Lower leg skin (tissue), 4 donors: Measurements from ENCODE around the gene RAB22A. TPM values are rescaled to one million over a fixed set of nuclear protein-coding genes. Genes with fewer than 3 reads are reported as not detected.

ENCODE experiments used
- DNase-seq, 2 donors: peaks; one replicate each; pipeline ENCODE4 v3.0.0-alpha.2; 2019; ENCODE audit warnings: low spot score in 2 of 2
- H3K4me3 ChIP-seq: fragments of 200-600 bp; sonication (generic); 2 replicates; pipeline ENCODE4 v1.5.1; 2017; ENCODE audit warnings: mild to moderate bottlenecking, low read depth; ENCODE audit not compliant: poor library complexity, severe bottlenecking
- CTCF ChIP-seq, 3 donors: fragments of 450-650 bp; IDR thresholded peaks; one replicate each; pipeline ENCODE4 v1.5.1; 2016; ENCODE audit warnings: antibody characterized with exemption in 3 of 3, mild to moderate bottlenecking in 3 of 3, moderate library complexity in 2 of 3
- POLR2A ChIP-seq, 2 donors: fragments of 450-650 bp; IDR thresholded peaks; one replicate each; pipeline ENCODE4 v1.6.1; 2016 to 2017; ENCODE audit warnings: antibody characterized with exemption in 2 of 2, mild to moderate bottlenecking in 1 of 2, moderate library complexity in 1 of 2
- WGBS, 2 donors: methylation state at CpG; one replicate each; pipeline ENCODE4 v1.1.5; 2018; 5-methylcytosine and 5-hydroxymethylcytosine counted together
- intact Hi-C: fragments of 100-400 bp; cut with DNase I; formaldehyde crosslinking; loops from one replicate; pipeline ENCODE4 v1.15.0; 2023; ENCODE audit warnings: low total_unique reads
- total RNA-seq, 4 donors: library from RNA; depleted of rRNA; stranded (reverse); fragments of >200 nt; gene quantifications; one replicate each; pipeline ENCODE4 v1.1.0, GENCODE V29; 2016

Gene RAB22A
- total RNA-seq, 4 donors from 2014 or later = 18.3 to 21.6 (median 20.1) TPM

- intact Hi-C loops = no loop called here
- TF ChIP-seq CTCF (IDR thresholded peaks at IDR 0.05) = no peak
- TF ChIP-seq POLR2A (IDR thresholded peaks at IDR 0.05) = no peak
- H3K4me3 ChIP-seq = no peak overlapping the region
- DNase-seq = no peak
- 97 to 100% methylated on average over 1 of the region's 1 CpG for WGBS, 2 donors
These were observed 4.5 kb upstream of the RAB22A start for GRCh38 chr20:58305061-58305460.

- intact Hi-C loops = no loop called here
- DNase-seq = peak in 1 of 2 donors; percentile 23
- H3K4me3 ChIP-seq = no peak overlapping the region
- WGBS, 2 donors = 60 to 65% methylated on average over 11 of the region's 11 CpGs
- no peak for TF ChIP-seq CTCF (IDR thresholded peaks at IDR 0.05)
- no peak for TF ChIP-seq POLR2A (IDR thresholded peaks at IDR 0.05)
These were observed 2.9 kb upstream of the RAB22A start for GRCh38 chr20:58306421-58307261.

GRCh38 chr20:58307270-58307669 lies 2.2 kb upstream of the RAB22A start:
- DNase-seq = no peak
- no peak for TF ChIP-seq CTCF (IDR thresholded peaks at IDR 0.05)
- no peak overlapping the region for H3K4me3 ChIP-seq
- intact Hi-C loops = no loop called here
- WGBS, 2 donors = 94 to 96% methylated on average over 7 of the region's 7 CpGs

GRCh38 chr20:58308290-58308679 lies 1.2 kb upstream of the RAB22A start:
- peak overlapping the region; percentile 42 for H3K4me3 ChIP-seq
- TF ChIP-seq POLR2A (IDR thresholded peaks at IDR 0.05) (no peak), CTCF (IDR thresholded peaks at IDR 0.05) (no peak)
- intact Hi-C loops = no loop called here
- 47 to 50% methylated on average over 9 of the region's 9 CpGs for WGBS, 2 donors
- no peak for DNase-seq

- TF ChIP-seq POLR2A (IDR thresholded peaks at IDR 0.05) (no peak), CTCF (IDR thresholded peaks at IDR 0.05) (no peak)
- WGBS, 2 donors = 4 to 7% methylated on average over 34 of the region's 41 CpGs
- intact Hi-C loops = no loop called here
- H3K4me3 ChIP-seq = peak overlapping the region; percentile 42
- DNase-seq = peak; percentile 55 to 95
These were observed 611 bp upstream of the RAB22A start for GRCh38 chr20:58308680-58309527.
